Measurements from ENCODE around the gene VTI1A.

The VTI1A gene

DNA sequence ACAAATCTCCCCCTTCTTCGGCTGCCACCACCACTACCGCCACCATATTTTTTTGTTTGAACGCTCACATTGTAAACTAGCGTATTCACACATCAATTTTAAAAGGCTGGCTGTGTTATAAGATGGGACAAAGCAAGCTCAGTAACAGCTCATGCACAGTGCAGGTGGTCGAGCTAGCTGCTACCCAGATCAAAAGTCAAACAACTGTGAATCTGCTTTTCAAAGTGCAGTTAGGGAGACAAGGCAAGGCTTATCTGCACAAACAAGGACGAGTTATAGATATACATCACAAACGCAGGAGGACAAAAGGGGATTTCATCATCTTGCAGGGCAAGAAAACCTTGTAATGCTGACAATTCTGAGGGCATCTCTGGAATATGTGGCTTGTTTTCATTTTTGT, 231.6 kb downstream of the VTI1A start:
- DNase-seq, result peak in 4 of 56 donors; percentile 6 to 35 (median 14)

DNA sequence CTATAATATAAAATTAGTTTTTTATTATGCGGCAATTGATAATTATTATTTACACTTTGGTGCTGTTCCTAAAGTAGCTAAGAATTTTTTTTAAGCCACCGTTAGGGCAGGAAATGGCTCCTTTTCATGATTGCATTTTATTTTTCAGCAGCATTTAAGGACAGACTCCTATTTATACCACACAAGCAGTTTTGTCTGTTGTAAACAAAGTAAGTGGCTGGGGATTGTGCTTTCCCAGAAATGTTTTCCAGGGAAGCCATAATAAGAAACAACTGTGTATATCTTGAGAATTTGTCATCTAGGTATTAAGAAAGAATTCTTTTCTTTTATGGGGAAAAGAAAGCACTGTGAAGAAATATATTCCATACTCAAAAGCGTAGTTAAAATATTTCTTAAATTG, 232.0 kb downstream of the VTI1A start:
- DNase-seq, result no peak

DNA sequence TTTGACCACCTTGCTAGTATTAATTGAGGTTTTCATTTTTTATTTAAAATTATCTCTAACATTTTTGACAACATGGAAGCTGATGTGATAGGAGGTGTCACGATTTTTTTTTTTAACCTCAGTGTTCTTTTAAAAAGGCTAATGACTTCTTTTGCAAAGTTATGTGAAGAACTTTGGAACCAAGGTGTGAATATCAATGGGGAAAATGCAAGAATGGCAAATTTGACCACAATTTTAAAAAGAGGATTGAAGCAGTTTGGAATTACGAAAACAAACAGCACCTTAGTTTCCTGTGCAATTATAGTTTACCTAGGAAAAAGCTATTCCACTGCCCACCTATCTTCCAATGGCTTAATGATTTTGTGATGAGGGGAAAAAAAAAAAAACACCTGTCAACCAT, 232.4 kb downstream of the VTI1A start:
- DNase-seq, result no peak

DNA sequence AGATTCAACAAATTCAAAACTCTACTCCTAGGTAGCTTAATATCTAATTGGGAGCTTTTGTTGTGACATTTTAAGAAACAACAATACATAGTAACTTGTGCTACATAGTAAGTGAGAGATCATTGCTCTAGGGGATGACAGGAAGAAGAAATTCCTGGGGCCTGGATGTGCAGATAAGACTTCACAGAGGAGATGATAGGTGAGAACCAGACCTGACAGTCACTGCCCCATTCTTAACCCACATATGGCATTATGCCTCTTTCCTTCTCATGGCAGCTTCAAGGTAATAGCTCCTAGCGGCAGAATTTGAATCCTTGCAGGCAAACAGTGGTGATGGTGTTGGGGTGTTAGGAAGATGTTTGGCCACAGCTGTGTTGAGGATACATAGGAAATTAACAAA, 233.6 kb downstream of the VTI1A start:
- DNase-seq, result no peak

DNA sequence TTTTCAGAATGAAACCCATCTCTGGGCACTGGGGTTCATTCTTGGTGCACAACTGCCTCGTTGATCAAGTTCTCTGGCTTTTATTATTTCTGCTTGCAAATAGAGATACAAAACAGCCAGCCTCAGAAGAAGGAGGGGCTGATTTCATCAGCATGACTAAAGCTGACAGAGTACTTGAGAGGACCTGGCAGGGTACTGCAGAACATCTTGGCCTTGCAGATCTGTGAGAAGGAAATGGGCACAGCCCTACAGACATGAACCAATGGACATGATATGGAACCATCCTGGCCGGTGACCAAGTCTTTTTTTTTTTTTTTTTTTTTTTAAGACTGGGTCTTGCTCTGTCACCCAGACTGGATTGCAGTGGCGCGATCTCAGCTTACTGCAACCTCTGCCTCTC, 240.6 kb downstream of the VTI1A start:
- DNase-seq, result no peak

DNA sequence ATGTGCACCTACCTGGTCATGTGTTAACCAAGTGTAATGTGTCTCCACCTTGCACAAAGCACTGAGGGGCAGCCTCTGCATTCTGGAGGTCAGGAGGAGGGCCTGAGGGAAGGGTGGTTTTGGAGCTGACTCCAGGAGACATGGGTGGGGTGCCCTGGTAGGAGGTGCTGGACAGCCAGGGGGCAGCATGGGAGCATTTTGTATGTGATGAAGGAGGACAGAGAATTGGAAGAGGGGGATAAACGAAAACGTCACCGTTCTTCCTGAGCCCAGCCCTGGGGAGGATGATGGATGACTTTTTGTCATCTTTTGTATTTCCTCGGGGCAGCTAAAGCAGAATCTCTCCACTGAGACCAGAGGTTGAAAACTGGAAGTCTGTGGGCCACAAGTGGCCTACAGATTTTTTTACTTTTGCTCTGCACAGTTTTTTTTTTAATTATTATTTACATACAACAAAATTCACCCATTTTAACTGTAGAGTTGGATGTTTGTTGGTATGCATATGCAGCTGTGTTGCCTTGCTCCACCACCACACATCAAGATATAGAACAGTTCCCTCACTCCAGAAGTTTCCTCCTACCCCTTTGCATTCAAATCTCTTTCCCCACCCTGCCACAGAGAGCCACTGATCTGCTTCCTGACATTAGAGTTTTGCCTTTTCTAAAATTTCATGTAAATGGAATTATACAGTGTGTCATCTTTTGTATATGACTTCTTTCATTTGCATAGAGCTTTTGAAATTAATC, 242.5 kb downstream of the VTI1A start:
- DNase-seq, result peak in 3 of 56 donors; percentile 3 to 8 (median 3)

DNA sequence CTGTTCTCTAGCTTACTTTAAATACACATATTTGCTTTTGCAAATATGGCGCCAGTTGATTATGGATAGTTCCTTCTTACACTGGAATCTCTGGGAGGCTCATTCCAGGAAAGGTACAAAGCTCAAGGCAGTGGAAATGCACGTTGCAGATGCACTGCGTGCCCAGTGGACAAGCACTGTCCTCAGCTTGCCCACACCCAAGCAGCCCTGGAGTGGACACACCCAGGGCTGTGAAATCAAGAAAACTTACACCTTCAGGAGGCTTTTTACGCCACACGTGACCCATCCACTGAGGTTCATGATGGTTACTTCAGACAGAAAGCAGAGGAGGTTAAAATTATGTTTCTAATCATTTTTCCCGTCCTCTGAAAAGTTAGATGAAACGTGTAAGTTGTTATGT, 248.5 kb downstream of the VTI1A start:
- no peak for DNase-seq

DNA sequence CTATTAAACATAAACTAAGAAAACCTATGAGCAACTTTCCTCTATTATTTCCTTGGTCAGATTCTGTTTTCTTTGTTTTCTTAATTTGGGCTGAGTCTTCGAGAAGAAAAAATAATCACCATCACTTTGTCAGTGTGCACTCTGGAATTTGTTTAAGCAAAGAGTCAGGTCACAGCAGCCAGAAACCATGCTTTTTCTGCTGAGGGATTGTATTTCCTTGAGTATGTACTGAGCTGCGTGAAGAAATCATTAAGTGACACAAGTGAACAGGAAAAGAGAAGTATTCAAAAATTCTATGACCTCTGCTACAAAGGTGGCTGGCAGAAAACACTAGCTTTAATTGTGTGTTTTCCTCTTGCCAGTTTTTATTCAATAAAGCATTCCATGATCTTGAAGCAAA, 249.6 kb downstream of the VTI1A start:
- DNase-seq, result no peak

DNA sequence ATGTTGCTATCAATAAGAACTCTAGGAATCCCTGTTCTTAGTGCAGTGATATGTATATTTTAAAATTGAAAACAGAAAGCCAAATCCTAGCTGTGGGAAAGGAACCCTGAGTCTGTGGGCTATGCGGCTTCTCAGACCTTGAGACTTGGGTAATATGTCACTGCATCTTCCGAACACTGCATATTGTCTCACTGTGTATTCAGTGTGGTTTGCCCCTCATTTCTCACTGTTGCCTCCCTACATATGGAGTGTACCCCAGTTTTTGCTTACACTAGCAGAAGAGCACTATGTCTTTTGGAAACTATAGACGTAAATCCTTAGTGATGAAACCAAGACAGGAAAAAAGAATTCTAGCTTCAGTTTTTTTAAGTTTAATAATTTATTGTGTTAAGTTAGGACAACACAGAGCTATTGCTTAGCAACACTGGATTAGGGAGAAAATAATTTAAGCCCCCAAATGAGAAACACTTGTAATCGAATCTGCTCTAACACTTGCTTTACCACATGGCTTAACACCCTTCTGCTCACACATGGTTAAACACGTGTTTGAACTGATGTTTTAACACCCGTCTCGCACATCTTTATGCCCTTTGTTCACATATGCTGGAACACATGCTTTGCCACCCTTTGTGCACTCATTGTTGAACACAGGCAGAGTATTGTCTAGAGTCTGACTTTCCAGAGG, 251.3 kb downstream of the VTI1A start:
- no peak for DNase-seq

DNA sequence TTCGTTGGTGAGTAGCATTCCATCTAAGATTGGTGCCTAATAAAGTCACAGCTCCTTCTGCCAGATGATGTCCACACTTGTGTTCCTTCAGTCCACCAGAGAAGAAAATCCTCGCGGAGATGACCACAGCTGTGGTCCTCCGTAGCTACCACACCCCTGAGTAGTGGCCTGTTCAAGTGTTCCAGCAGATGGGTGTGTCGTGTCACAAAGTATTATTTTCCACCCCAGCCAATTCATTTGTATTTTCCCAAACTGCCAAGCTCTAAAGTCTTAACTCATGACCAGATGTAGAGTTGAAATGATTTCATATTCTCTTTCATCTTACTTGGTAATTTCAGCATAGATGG, 251.8 kb downstream of the VTI1A start:
- DNase-seq, result no peak

DNA sequence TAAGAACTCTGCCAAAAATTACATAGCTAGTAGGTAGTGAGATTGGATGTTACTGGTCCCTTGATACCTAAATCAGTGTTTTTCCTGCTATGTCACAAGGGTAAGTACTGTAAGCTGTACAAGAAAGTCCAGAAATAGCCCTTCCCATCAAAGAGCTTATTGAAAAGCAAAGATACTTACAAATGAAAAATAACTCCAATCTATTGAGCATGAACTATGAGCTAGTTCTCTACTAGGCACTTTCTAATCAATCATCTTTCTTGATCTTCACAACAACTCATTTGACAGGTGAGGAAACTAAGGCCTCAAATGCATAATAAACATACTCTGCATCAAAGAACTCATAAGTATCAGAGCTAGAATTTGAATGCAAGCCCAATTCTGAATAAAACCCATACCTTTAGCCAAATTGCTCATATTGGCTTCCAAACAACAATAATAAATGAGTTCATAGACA, 253.2 kb downstream of the VTI1A start:
- DNase-seq, result no peak

DNA sequence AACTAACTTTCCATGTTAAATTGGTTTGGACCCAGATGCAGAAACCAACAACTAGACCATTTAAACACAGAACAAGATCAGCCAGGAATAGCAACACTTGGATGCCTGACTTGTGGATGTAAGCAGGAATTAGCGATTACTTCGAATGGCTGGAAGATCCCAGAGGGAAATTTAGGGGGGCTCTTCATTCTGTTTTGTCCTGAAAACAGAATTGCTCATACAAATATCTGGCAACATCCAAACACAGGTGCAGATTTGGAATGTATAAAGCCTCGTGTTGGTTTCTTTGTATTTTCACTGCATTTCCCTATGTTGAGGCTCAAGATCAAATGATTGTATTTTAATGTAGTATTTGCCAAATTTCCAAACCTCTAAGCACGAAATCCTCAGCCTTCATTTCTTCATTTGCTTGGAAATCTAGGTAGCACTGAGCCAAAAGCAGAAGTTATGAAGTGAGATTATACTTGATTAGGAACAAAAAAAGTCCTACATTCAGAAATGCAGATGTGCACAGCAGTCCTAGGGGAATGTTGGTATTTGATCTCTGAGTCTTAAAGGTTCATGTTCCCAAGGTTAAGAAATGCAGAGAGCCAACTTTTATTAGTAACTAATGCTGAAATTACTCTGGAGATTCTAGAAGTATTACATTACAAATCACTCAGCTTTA, 254.3 kb downstream of the VTI1A start:
- no peak for DNase-seq

DNA sequence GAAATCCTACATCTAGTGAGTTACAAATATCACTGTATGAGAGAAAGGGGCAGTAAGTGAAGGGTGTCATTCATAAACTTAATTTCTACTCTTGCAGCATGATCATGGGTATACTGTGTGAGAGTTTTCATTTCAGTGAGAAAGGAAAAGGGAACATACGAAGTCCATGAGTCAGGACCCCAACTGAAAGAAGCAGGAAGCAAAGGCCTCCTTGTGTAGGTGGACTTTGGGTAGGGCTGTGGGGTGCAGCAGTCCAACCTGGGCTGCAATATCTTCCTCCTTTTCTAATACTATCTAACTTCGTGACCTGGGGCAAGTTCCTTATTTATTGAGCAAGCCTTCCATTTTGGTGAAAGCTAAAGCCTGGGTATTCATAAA, 254.9 kb downstream of the VTI1A start:
- no peak for DNase-seq

DNA sequence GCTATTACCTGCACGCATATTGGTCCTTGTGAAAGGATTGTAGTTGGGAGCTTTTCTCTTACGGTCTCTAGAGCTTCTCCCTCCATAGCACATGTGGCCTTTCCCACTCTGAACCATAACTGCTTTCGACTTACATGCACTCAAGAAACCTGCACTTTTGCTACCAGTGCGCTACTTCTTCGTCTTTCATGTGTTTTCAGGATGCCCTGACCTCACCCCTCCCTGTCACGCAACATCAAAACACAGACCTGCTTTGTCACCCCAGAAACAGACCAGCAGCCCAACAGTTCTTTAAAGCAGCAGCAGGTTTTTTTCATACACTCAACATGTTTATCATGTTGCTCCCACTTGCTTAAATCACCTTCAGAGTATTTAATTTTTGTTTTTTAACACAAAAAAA, 259.6 kb downstream of the VTI1A start:
- DNase-seq, result no peak

DNA sequence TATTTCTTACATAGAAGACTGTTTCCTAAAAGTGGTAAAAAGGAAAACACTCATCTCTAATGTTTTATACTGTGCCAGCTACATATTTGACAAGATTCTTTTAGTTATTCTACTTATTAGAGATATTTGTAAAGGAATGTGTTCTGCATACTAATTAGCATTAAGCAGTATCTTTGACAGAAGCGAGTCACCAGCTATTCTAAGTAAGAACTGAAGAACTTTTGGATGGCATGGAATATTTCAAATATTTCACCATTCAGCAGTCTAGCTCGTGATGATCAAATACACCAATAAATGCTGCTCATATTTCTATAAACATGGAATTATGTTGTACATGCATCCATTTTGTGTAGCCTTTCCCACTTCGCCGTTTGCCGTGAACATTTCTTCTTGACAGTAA, 261.4 kb downstream of the VTI1A start:
- no peak for DNase-seq

DNA sequence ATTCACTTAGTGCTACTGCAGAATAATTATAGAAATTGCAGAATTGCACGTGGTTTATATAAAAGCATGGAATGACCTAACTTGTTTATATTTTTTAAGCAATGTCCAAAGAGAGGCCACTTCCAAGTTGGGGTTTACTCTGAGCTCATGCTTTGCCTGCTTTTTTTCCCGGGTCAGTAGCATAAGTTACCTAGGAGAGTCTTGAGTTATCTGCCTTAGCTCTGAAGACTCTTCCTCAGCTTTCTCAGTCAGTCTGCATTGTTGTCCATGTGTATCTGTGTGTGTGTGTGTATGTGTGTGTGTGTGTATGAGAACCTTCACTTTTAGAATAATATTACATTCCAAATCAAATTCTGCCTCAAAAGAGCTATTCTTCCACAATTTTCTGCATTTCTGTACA, 263.5 kb downstream of the VTI1A start:
- no peak for DNase-seq

DNA sequence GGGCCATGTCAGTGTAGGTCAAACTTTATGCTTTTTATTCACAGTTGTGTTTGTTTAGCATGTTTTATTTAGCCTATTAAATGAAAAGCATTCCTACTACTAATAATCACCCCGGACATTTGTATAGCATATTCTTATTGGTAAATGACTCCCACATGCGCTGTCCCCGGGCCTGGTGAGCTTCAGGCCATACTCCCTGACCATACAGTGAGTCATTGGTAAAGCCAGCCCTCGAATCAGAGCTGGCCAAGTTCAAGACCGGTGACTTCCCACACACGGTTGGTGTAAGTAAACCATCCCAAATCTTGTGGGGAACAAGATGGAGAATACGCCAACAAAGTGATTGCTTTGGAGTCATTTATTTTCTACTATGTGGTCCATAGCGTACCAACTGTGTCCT, 264.4 kb downstream of the VTI1A start:
- no peak for DNase-seq

DNA sequence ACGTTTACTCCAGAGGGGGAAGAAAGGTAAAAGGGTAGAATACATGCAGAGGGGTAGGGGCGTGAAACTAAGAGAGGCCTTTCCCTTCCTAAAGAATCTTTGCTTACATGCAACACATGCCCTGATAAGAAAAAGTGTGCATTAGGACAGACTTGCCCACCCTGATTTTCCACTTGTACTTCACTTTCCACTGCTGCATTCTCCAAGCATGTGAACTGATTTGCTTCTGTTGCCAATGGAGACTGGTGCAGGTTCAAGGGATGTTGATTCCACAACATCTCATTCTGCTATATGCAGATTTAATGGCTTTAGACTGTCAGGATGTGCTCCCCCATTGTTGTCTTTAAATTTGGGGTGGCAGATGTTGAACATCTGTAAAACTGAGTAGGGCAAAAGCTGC, 265.5 kb downstream of the VTI1A start:
- no peak for DNase-seq

DNA sequence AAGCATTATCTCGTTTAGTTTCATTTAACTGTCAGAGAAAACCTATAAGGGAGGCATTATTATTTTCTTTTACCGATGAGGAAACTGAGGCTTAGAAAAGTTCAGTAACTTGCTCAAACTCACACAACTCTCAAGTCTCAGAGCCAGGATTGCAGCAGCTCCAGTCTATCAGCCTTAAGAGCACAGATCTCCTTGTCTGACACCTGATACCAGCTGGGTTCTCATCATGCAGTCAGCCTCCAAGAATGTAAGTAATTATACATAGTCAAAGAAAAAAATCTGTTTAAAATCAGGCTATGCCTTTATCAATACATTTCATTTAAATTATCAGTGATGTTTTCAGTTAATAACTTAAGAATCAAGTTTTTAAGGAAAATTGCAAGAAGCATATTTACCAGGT, 266.4 kb downstream of the VTI1A start:
- DNase-seq, result no peak

DNA sequence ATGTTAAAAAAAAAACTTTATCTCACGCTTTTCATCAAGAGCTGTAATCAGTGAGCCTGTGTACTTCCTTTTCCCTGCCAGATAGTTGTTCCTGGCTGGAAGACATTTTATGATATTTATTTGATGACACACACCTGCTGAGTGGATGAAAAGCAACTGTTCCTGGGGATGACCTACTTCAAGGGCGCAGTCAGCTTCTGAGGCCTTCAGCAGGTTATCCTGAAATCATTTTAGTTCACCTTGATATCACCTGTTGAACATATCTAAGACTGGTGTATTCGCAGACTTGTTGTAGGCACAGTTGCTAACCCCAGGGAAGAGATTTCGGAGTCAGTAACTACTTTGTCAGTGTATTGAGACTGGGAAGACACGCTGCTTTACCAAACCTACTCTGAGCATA, 268.6 kb downstream of the VTI1A start:
- no peak for DNase-seq

DNA sequence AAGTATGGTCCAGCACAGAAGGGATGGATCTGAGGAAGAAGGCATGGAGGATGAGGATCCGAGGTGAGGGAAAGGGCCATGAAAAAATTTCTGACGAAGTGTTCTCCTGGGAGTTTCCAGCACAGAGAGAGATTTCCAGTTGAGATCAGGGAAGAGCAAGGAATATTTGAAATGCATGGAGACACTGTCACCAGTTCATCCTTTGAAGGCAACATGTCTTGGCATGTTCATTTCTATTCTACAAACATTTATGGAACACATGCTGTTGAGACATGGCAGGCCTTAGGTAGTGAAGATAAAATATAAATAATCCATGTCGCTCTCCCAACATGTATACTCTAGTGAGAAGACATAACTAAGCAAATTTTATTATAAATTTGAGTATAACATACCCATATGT, 269.1 kb downstream of the VTI1A start:
- no peak for DNase-seq

DNA sequence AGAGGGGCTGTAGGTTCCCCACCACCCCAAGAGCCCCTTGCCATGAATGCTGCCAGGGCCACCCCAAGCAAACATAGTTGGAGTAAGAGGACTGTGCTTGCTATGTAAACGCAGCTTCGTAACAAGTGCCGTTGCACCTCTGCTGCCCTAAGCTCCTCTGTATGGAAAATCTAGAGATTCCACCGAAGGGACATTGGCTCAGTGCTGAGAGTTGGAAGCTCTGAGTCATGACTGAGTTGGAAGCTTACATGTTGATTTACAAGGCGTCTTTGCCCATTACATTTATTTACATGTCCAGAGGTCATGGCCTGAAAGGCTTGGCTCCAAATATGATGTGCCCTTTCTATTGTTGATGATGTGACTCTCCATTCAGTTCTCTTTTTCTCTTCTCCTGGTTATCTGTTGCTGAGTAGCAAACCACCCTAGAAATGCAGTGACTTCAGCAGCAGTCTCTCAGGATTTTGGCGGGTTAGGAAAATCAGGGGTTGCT, 270.0 kb downstream of the VTI1A start:
- DNase-seq, result no peak

DNA sequence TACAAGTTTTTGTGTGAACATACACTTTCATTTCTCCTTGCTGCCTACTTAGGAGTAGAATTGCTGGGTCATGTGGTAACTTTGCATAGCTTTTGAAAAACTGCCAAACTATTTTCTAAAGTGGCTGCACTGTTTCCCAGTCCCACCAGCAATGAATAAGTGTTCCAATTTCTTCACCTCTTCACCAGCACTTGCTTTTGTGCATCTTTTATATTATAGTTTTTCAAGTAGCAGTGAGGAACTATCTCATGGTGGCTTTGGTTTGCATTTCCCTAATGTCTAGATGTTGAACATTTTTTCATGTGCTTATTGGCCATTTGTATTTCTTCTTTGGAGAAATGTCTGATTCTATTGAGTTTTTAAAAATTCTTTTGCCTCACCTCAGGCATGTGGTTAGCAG, 273.2 kb downstream of the VTI1A start:
- DNase-seq, result no peak
